H9 (cell line): ENCODE measurements around the gene BARX1. TPM values are rescaled to one million over a fixed set of nuclear protein-coding genes. Genes with fewer than 3 reads are reported as not detected.
A peak's percentile ranks its signal among the peaks of the same experiment; 100 is the strongest.

Experiments
- DNase-seq: peaks from one replicate; pipeline ENCODE4 v3.0.0-alpha.2; 2017
- H2AFZ ChIP-seq: one replicate; pipeline ENCODE4 v1.6.1; 2013; ENCODE audit warnings: mild to moderate bottlenecking, low read length, control low read depth, moderate library complexity
- H2AK5ac ChIP-seq: 2 replicates; pipeline ENCODE4 v1.6.1; 2013; ENCODE audit warnings: low read length, control low read depth, mixed read lengths; ENCODE audit not compliant: insufficient read length
- H2BK120ac ChIP-seq: one replicate; pipeline ENCODE4 v1.6.1; 2013; ENCODE audit warnings: low read depth, mild to moderate bottlenecking, low read length, control low read depth, inconsistent platforms; ENCODE audit not compliant: poor library complexity, severe bottlenecking
- H2BK12ac ChIP-seq: 2 replicates; pipeline ENCODE4 v1.6.1; 2013; ENCODE audit warnings: low read length, control low read depth, mixed read lengths, low read depth; ENCODE audit not compliant: insufficient read length
- H2BK15ac ChIP-seq: 2 replicates; pipeline ENCODE4 v1.6.1; 2013; ENCODE audit warnings: low read depth, low read length, control low read depth
- H2BK20ac ChIP-seq: one replicate; pipeline ENCODE4 v1.6.1; 2013; ENCODE audit warnings: low read depth, mild to moderate bottlenecking, low read length, control low read depth, inconsistent platforms; ENCODE audit not compliant: poor library complexity, severe bottlenecking
- H2BK5ac ChIP-seq: 2 replicates; pipeline ENCODE4 v1.6.1; 2013; ENCODE audit warnings: low read length, control low read depth, mixed read lengths; ENCODE audit not compliant: insufficient read length
- H3K14ac ChIP-seq: 2 replicates; pipeline ENCODE4 v1.6.1; 2013; ENCODE audit warnings: low read length, control low read depth; ENCODE audit not compliant: insufficient read depth
- H3K18ac ChIP-seq: 2 replicates; pipeline ENCODE4 v1.6.1; 2013; ENCODE audit warnings: low read depth, mild to moderate bottlenecking, mixed read lengths, low read length, control low read depth; ENCODE audit not compliant: insufficient read length
- H3K23ac ChIP-seq: 2 replicates; pipeline ENCODE4 v1.6.1; 2013; ENCODE audit warnings: low read length, control low read depth, mixed read lengths, low read depth; ENCODE audit not compliant: insufficient read length
- H3K23me2 ChIP-seq: 2 replicates; pipeline ENCODE4 v1.6.1; 2013; ENCODE audit warnings: low read depth, mild to moderate bottlenecking, mixed read lengths, low read length, control low read depth; ENCODE audit not compliant: insufficient read length, poor library complexity, severe bottlenecking
- H3K27ac ChIP-seq: 2 replicates; pipeline ENCODE4 v1.5.1; 2013; ENCODE audit warnings: low read length, control low read depth, mixed read lengths, low read depth; ENCODE audit not compliant: insufficient read length
- H3K27me3 ChIP-seq: 2 replicates; pipeline ENCODE4 v1.6.1; 2013; ENCODE audit warnings: low read length, control low read depth, inconsistent platforms; ENCODE audit not compliant: insufficient read depth
- H3K4ac ChIP-seq: 2 replicates; pipeline ENCODE4 v1.6.1; 2013; ENCODE audit warnings: low read depth, mild to moderate bottlenecking, control low read depth, inconsistent platforms, low read length, moderate library complexity
- H3K4me1 ChIP-seq: 2 replicates; pipeline ENCODE4 v1.6.1; 2013; ENCODE audit warnings: low read length, control low read depth, inconsistent platforms; ENCODE audit not compliant: insufficient read depth
- H3K4me2 ChIP-seq: 2 replicates; pipeline ENCODE4 v1.6.1; 2013; ENCODE audit warnings: low read length, control low read depth, mixed read lengths; ENCODE audit not compliant: insufficient read length, insufficient read depth
- H3K56ac ChIP-seq: 2 replicates; pipeline ENCODE4 v1.6.1; 2013; ENCODE audit warnings: low read depth, mild to moderate bottlenecking, mixed read lengths, low read length, control low read depth; ENCODE audit not compliant: insufficient read length
- H3K79me1 ChIP-seq: 2 replicates; pipeline ENCODE4 v1.6.1; 2013; ENCODE audit warnings: low read depth, mild to moderate bottlenecking, moderate library complexity, low read length, control low read depth, inconsistent platforms; ENCODE audit not compliant: insufficient read depth, poor library complexity, severe bottlenecking
- H3K79me2 ChIP-seq: 2 replicates; pipeline ENCODE4 v1.6.1; 2013; ENCODE audit warnings: low read length, control low read depth, inconsistent platforms; ENCODE audit not compliant: insufficient read depth
- H3K9ac ChIP-seq: 2 replicates; pipeline ENCODE4 v1.6.1; 2013; ENCODE audit warnings: low read length, control low read depth, mixed read lengths; ENCODE audit not compliant: insufficient read length; ENCODE audit errors: extremely low read depth
- H3K9me3 ChIP-seq: one replicate; pipeline ENCODE4 v1.6.1; 2013; ENCODE audit warnings: low read depth, low read length, inconsistent platforms; ENCODE audit not compliant: control insufficient read depth
- H3T11ph ChIP-seq: one replicate; pipeline ENCODE4 v1.6.1; 2013; ENCODE audit warnings: mild to moderate bottlenecking, low read length, control low read depth, inconsistent platforms
- H4K20me1 ChIP-seq: one replicate; pipeline ENCODE4 v1.6.1; 2013; ENCODE audit not compliant: control insufficient read depth, insufficient read length, insufficient read depth
- H4K5ac ChIP-seq: 2 replicates; pipeline ENCODE4 v1.6.1; 2013; ENCODE audit warnings: low read depth, mild to moderate bottlenecking, mixed read lengths, low read length, control low read depth; ENCODE audit not compliant: insufficient read length
- H4K8ac ChIP-seq: replicated peaks from 2 replicates; pipeline ENCODE4 v1.6.1; 2013; ENCODE audit warnings: low read length, control low read depth, mixed read lengths, low read depth; ENCODE audit not compliant: insufficient read length
- H4K91ac ChIP-seq: 2 replicates; pipeline ENCODE4 v1.6.1; 2013; ENCODE audit warnings: low read depth, mild to moderate bottlenecking, moderate library complexity, mixed read lengths, low read length, control low read depth; ENCODE audit not compliant: insufficient read length
- H3K27ac Mint-ChIP-seq, 3 experiments: 2 replicates in 2 of 3; 3 replicates in 1 of 3; pipeline ENCODE4 v1.8.0; 2020 to 2021; ENCODE audit warnings: mixed read lengths in 3 of 3, mild to moderate bottlenecking in 1 of 3, moderate library complexity in 1 of 3
- H3K27me3 Mint-ChIP-seq: 2 replicates; pipeline ENCODE4 v1.8.0; 2021; ENCODE audit warnings: low read depth, mild to moderate bottlenecking, moderate library complexity, mixed read lengths
- H3K36me3 Mint-ChIP-seq, 3 experiments: 2 replicates in 2 of 3; 3 replicates in 1 of 3; pipeline ENCODE4 v1.8.0; 2020 to 2021; ENCODE audit warnings: low read depth in 3 of 3, mixed read lengths in 3 of 3; ENCODE audit not compliant: insufficient read depth in 1 of 3
- H3K4me1 Mint-ChIP-seq, 2 experiments: 2 replicates each; pipeline ENCODE4 v1.8.0; 2020; ENCODE audit warnings: mixed read lengths in 2 of 2
- H3K4me3 Mint-ChIP-seq, 2 experiments: 2 replicates in 1 of 2; 3 replicates in 1 of 2; pipeline ENCODE4 v1.8.0; 2020 to 2021; ENCODE audit warnings: mild to moderate bottlenecking in 2 of 2, mixed read lengths in 2 of 2, moderate library complexity in 1 of 2
- H3K9me3 Mint-ChIP-seq, 2 experiments: 2 replicates in 1 of 2; 3 replicates in 1 of 2; pipeline ENCODE4 v1.8.0; 2020; ENCODE audit warnings: mild to moderate bottlenecking in 2 of 2, mixed read lengths in 2 of 2, moderate library complexity in 1 of 2
- WGBS: extraction: QIAGEN DNeasy Blood & Tissue Kit; methylation state at CpG from one replicate; pipeline ENCODE4 v1.1.7; 2013; ENCODE audit warnings: missing lambda C conversion rate, low lambda C conversion rate, mixed read lengths; ENCODE audit not compliant: insufficient read length; ENCODE audit errors: extremely low coverage; 5-methylcytosine and 5-hydroxymethylcytosine counted together
- total RNA-seq: library from RNA; stranded (reverse); gene quantifications from 2 replicates; pipeline ENCODE4 v1.2.1, GENCODE V29; 2021
- TF ChIP-seq, protein P1 (sequence below): fragments of 200-600 bp; sonication (generic); conservative IDR thresholded peaks from 3 replicates; pipeline ENCODE4 v1.8.0; 2021; ENCODE audit warnings: antibody characterized with exemption, mild to moderate bottlenecking

The BARX1 gene
- total RNA-seq, 1 experiment from 2014 or later = 1.2 TPM

DNA sequence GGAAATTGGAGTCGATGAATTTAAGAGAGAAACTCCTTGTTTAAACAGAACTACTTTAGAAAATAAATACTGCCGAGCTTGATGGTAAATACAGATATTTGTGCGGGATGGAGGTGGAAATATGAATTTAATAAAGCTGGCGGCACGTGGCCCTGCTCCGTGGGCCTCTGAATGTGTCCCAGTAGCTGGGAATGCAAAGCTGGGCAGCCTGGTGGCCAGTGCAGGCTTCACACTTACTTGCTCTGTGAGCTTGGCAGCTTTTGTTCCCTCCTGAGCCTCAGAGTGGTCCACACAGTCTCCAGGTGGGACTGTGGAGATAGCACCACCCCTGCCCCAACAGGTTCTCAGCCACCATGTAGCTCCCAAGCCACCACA lies 45.9 kb downstream of the BARX1 start:
- no peak overlapping the region for H3K4me2 ChIP-seq
- H3K4me3 Mint-ChIP-seq = no peak overlapping the region
- peaks cover 13 to 21% of the 10 kb centered on the region in 2 experiments for H3K4me1 Mint-ChIP-seq
- no peak overlapping the region for H4K5ac ChIP-seq
- H3K9ac ChIP-seq = no peak overlapping the region
- H3K23me2 ChIP-seq = no peaks in the 10 kb centered on the region
- H3K27ac ChIP-seq = no peak overlapping the region
- H3K18ac ChIP-seq = no peak overlapping the region
- no peaks in the 10 kb centered on the region for H3K79me2 ChIP-seq
- peaks cover 10% of the 10 kb centered on the region for H3K27me3 Mint-ChIP-seq
- TF ChIP-seq, protein P1, sequence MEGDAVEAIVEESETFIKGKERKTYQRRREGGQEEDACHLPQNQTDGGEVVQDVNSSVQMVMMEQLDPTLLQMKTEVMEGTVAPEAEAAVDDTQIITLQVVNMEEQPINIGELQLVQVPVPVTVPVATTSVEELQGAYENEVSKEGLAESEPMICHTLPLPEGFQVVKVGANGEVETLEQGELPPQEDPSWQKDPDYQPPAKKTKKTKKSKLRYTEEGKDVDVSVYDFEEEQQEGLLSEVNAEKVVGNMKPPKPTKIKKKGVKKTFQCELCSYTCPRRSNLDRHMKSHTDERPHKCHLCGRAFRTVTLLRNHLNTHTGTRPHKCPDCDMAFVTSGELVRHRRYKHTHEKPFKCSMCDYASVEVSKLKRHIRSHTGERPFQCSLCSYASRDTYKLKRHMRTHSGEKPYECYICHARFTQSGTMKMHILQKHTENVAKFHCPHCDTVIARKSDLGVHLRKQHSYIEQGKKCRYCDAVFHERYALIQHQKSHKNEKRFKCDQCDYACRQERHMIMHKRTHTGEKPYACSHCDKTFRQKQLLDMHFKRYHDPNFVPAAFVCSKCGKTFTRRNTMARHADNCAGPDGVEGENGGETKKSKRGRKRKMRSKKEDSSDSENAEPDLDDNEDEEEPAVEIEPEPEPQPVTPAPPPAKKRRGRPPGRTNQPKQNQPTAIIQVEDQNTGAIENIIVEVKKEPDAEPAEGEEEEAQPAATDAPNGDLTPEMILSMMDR = peak; percentile 29; the same call in 1 of the 3 replicates
- no CpG with 5 or more reads among the region's 6 CpGs for WGBS
- H3K27me3 ChIP-seq = no peaks in the 10 kb centered on the region
- no peak overlapping the region for H3T11ph ChIP-seq
- no peaks in the 10 kb centered on the region for H3K4me1 ChIP-seq
- H2BK5ac ChIP-seq = no peak overlapping the region
- no peak overlapping the region for H4K91ac ChIP-seq
- no peak overlapping the region for H3K4ac ChIP-seq
- H3K9me3 ChIP-seq = no peaks in the 10 kb centered on the region
- no peak overlapping the region for H3K14ac ChIP-seq
- H2AK5ac ChIP-seq = no peak overlapping the region
- H3K9me3 Mint-ChIP-seq = peaks cover 4 to 5% of the 10 kb centered on the region in 2 experiments; a peak in 3 of 5 replicates
- no peak overlapping the region for H2AFZ ChIP-seq
- H2BK120ac ChIP-seq = no peak overlapping the region
- no peak for DNase-seq
- no peak overlapping the region for H3K23ac ChIP-seq
- H3K27ac Mint-ChIP-seq = no peak overlapping the region; a peak in 1 of 7 replicates
- no peak overlapping the region for H4K8ac ChIP-seq
- no peaks in the 10 kb centered on the region for H4K20me1 ChIP-seq
- H2BK15ac ChIP-seq = no peak overlapping the region
- H3K79me1 ChIP-seq = no peaks in the 10 kb centered on the region
- H3K56ac ChIP-seq = no peak overlapping the region
- H2BK20ac ChIP-seq = no peak overlapping the region
- H2BK12ac ChIP-seq = no peak overlapping the region
- no peaks in the 10 kb centered on the region for H3K36me3 Mint-ChIP-seq
